ENCODE results near the gene SNN.

Gene SNN

GRCh38 chr16:11668623-11669379 lies 546 bp downstream of the SNN start:
- DNase-seq, result peak in 1 of 2 donors; percentile 20

GRCh38 chr16:11669380-11670146 lies 1.3 kb downstream of the SNN start:
- DNase-seq, result no peak

- peak in 1 of 2 donors; percentile 20 for DNase-seq
Measured at GRCh38 chr16:11670171-11671131, 2.2 kb downstream of the SNN start.

- DNase-seq, result no peak
Measured at GRCh38 chr16:11671271-11671670, 3.0 kb downstream of the SNN start.

DNA sequence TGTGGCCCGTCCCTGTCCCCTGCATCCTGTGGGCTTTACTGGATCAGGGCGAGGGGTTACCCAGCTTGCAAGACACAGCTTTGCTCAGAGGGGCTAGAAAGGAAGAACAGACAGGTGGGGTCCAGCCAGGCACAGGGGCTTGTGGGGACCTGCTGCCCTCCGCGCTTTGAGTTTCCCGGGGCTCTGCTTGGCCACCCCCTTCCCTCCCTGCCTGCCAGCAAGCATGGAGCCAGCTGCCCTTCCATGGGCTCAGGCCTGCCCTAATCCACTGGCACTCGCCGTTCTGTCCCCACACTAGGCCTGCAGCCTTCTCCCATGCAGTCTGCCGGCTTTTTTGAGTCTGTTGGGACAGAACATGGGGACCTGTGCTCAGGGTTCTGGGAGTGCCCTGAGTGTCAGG lies 3.4 kb downstream of the SNN start:
- no peak for DNase-seq

DNA sequence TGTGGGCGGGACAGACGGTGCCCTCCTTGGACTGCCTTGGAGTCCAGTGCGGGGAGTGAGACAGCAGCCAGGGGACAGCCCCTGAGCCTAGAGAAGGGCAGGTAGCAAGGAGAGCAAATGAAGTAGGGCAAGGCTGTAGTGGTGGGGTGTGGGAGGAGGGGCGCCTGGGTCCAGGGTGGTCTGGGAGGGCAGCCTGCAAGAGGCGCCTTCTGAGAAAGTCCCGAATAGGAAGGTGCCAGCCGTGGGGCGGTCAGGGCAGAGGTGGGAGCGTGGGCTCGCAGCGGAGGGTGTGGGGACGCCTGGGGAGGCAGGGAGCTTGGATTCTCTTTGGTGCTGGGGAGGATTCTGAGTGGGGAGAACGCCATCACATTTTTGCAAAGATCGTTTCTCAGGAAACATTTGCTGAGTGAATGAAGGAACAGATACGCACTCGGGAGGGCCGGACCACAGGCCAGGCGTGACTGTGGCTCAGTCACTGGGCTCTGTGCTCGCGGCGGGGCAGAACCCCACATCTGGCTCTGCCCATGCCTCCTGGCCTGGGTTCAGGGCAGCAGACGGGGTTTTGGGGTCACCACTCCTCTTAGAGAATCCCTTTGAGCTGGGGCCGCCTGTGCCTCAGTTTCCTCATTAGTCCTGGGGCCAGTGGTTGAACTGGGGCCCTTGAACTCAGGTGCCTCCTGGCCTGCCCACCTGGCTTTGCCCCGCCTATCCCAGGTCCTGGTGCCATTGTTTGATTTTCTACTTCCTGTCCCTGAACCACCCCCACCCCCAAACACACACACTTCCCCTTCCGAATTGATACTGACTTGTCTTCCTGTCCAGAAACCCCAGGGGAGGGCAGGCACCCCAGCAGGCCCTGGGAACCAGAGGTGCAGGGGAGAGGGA lies 4.2 kb downstream of the SNN start:
- DNase-seq, result no peak

GRCh38 chr16:11673091-11674000 lies 5.1 kb downstream of the SNN start:
- DNase-seq, result no peak

DNA sequence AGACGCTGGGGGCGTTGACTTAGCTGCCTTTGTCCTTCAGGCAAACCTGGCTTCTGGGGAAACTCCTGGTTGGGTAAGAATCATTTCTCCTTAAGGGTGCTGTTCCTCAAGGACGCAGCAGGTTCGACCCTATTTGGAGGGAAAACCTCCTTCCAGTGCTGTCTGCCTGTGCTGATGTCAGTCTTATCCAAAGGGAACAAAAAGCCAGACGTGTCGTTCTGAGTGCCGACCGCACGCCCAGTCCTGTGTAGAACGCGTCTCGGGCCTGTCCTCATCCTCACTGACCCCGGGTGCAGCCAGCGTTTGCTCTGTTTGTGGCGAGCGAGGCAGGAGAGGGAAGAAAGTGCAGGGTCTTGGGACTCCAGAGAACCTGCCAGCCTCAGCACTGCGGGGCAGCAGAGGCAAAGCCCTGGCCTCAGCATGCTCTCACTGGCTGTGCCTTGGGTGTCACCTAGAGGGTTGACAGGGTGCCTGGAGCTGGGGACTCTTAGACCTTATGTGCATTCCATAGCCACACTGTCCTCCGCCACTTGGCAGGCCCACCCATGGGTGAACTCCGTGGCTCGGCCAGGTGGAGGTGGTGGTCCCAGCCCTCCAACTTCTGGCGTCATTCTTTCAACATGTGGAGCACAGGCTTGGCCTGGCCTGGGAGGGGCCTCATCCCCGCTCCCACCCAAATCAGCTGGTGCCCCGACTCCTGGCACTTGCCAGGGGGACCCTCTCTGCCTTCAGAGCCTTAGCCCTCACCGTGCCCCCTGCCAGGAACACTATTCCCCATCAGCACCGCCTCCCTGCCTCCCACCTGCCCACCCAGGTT lies 6.0 kb downstream of the SNN start:
- DNase-seq, result no peak

DNA sequence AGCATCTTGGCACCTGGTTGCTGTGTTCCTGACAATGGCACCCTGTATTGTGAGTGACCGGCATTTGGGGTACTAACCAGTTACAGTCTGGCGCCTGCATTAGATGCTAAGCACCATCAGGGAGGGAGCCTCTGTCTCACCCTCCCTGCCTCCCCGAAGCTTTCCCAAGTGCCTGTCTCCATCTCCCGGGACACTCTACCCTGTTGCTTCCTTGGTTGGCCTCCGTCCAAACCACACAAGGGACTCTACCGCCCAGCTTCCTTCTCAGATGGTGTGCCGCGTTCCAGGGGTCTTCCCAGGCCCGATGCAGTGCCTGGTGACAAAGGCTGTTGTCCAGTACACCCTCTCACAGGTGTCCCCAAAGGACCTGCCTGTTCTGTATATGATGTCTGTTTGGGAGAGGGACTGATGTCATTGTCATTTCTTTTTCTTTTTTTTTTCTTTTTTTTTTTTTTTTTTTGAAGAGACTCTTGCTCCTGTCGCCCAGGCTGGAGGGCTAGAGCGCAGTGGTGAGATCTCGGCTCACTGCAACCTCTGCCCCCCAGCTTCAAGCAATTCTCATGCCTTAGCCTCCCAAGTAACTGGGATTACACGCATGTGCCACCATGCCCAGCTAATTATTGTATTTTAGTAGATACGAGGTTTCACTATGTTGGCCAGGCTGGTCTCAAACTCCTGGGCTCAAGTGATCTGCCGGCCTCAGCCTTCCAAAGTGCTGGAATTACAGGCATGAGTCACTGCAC lies 6.7 kb downstream of the SNN start:
- no peak for DNase-seq

DNA sequence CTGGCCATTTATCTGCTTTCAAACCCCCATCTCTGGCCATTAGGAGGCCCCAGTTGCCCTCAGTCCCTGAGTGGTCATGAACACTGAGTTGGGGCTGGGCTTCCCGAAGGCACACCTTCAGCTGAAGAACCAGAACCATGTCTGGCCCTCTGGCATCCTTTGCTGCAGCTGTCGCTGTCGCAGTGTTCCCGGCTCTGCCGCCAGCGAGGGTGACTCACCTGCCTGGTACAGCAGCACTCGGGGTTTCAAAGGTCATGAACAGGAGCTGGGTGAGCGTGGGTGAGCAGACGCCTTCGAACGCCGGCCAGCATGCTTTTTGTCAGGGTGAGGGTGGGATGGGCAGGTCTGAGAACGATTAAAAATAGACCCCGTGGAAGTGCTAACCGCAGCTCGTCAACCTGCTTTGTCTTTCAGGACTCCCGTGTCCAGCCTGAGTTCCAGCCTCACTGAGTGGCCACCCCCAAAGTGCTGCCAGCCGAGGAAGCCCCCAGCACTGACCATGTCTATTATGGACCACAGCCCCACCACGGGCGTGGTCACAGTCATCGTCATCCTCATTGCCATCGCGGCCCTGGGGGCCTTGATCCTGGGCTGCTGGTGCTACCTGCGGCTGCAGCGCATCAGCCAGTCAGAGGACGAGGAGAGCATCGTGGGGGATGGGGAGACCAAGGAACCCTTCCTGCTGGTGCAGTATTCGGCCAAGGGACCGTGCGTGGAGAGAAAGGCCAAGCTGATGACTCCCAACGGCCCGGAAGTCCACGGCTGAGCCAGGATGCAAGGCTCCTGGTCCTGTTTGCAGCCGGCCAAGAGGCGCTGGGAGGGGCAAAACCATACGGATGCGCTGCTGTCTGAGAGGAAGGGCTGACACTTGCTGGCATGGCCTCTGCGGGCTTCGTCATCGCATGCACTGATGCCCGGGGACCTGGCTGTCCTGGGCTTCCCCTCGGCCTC lies 7.6 kb downstream of the SNN start:
- peak; percentile 35 to 62 for DNase-seq

GRCh38 chr16:11676799-11677198 lies 8.5 kb downstream of the SNN start:
- DNase-seq, result no peak

DNA sequence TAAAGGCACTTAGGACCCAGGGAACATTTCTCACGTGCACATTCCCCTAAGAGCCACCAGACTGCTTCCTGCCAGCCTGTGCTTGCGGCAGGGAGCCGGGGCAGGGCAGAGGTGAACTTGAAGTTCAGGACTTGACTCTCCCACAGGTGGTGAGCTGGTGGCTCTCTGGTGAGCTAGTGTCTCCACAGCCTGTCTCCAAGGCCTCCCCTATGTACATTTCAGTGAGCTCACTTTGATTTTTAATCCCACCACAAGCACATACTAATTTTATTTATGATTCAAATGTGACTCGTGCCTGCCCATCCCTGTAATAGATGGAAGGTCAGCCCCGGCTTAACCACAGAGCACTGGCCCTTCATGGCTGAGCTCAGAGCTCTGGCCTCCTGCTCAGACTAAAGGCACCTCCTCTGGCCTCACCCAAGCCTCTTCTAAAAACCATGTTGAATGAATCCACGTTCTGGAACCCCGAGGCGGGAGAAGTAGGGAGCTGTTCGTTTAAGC lies 9.2 kb downstream of the SNN start:
- DNase-seq, result no peak

DNA sequence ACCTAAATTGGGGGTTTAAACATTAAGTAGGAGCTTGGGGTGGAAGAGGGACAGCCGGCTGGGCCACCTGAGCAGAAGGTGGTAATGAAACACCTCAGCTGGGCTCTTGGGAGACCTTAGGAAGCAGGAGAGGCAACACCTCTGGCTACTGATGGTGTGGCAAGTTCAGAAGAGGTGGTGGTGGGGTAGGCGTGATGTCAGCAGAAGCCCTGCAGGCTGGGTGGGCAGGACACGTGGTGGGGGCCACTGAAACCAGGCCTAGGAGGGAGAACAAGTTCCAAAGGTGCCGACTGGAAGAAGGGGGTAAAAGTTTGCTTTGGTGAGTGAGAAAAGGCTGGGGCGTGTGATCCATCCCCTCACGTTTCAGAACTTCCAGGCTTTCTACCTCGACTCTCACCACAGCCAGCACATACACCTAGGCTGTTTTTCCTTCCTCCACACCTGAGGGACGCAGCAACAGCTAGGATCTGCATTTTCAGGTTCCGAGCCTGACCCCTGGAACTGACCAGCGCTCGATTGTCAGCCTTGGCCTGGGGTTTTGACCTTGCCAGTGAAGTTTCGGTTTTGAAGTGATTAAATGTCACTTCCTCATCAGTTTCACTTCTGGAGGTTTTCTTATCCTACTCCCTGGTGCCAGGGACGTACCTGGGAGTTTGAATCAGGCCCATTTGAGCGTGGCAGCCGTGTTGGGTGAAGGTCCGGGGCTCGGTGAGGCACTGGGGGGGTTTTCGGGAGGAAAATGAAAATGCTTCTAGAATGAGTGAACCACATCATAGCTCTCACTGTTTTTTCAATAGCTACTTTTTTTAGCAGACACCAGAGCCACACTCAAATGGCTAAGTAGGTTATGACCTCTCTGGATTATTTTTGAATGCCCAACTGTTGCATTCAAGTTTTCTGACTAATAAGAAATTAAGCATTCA lies 10.0 kb downstream of the SNN start:
- DNase-seq, result no peak

DNA sequence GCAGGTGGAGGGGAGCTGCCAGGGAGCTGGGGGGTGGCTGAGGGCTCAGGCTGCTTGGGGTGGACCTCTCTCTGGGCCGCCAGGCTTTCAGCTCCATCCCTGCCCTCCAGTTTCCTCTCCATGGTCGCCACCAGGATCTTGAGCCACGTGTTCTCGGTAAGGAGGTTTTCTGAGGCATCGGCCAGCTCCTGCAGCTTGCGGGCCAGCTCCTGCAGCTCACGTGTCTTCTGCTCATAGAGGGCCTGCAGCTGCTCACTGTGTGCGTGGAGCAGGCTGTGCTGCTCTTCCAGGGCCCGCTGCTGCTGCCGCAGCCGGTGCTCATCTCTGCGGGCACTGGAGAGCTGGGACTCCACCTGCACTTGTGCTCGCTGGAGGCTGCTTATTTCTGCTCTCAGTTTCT lies 11.0 kb downstream of the SNN start:
- DNase-seq, result no peak

GRCh38 chr16:11679941-11680911 lies 12.0 kb downstream of the SNN start:
- DNase-seq, result no peak

DNA sequence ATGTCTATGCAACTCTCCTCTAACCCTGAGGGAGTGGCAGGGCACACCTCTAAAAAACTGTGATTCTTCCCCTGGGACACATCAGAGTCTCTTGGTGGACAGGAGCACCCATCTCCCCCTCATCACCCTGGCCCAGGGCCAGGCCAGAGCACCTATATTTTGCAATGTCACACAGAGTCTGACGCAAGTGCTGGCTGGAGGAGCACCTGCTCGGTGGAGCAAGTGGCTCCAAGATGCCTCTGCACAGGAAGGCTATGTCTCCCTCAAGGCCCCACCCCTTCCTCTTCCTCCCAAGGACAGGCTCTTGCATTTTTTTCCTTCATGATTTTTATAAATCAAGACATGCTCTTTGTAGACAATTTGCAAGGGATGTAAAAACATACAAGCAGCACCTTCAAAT lies 13.3 kb downstream of the SNN start:
- DNase-seq, result no peak

Data from activated CD4-positive, alpha-beta T cell treated with anti-CD3 and anti-CD28 coated beads for 4 hours (primary cell).